ENCODE results near the gene MCU.
"Not testable (repeated sequence)": the region's sequence is repeated elsewhere in the genome, so short reads cannot be mapped to it uniquely, and the experiment has no call there.

The MCU gene, protein sequence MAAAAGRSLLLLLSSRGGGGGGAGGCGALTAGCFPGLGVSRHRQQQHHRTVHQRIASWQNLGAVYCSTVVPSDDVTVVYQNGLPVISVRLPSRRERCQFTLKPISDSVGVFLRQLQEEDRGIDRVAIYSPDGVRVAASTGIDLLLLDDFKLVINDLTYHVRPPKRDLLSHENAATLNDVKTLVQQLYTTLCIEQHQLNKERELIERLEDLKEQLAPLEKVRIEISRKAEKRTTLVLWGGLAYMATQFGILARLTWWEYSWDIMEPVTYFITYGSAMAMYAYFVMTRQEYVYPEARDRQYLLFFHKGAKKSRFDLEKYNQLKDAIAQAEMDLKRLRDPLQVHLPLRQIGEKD

DNA sequence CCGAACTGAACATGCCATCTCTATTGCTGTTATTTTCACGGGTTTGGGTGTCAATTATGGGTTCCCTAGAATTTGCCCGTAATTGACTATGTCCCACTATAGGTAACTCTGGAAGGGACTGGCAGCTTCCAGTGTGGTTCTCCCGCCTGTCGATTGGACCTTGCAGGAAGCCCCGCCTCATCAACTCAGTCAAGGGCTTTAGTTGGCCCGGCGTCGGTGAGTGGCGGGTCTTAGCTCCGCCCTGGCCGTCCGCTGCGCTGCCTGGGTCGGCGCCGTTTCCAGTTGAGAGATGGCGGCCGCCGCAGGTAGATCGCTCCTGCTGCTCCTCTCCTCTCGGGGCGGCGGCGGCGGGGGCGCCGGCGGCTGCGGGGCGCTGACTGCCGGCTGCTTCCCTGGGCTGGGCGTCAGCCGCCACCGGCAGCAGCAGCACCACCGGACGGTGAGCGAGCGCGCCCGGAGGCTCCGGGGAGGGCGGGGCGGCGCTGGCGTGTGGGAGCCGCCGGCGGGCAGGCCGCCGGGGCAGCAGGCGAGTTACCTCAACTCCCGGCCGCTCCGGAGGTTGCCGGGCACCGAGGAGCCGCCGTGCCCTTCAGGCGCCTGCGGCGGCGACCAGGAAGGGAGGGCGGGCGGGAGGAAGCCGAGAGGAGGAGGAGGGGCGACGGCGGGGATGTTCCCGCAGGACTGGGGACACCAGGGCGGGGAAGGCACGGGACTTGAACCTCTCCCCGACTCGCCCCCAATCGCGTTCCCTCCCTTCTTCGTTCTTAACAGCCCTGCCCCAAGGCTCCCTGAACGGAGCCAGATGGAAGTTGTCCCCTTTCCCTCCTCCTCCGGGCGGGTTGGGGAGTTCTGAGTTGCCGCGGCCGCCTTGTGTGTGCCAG lies at the start of gene MCU:
MCU (plus strand) TSS at position 281 of the 881 bp plus-strand sequence; CDS start at position 290, 9 bp downstream.
- DNase-seq (ENCODE audit: low spot score) = peak; percentile 92

DNA sequence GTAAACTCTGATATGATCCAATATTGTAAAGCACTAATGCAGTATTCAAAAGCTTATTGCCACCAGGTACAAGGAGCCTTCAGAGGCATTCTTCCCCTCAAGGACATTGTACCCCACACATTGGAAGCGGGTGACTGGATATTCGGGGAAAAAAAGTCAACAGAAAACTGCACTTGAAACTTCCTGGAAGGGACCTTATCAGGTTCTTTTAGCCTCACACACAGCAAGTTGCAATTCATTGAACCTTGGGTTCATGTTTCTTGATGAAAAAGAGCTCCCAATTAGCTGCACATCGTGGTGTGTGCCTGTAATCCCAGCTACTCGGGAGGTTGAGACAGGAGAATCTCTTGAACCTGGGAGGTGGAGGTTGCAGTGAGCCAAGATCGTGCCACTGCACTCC lies 49.6 kb upstream of the MCU start:
- no peak for DNase-seq (ENCODE audit: low spot score)

GRCh38 chr10:72645263-72645858 lies 46.6 kb upstream of the MCU start:
- DNase-seq (ENCODE audit: low spot score) = no peak

DNA sequence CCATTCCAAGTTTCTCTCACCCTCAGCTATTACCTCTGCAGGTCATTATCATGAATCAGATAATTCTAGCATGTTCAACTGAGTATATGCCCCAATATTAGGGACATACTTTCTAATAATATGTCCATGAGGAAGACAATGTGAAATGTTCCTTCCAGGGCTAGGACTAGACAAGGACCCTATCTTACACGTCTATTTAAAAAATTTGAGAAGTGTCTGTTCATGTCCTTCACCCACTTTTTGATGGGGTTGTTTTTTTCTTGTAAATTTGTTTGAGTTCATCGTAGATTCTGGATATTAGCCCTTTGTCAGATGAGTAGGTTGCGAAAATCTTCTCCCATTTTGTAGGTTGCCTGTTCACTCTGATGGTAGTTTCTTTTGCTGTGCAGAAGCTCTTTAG lies 45.0 kb upstream of the MCU start:
- DNase-seq (ENCODE audit: low spot score) = not testable (repeated sequence)

DNA sequence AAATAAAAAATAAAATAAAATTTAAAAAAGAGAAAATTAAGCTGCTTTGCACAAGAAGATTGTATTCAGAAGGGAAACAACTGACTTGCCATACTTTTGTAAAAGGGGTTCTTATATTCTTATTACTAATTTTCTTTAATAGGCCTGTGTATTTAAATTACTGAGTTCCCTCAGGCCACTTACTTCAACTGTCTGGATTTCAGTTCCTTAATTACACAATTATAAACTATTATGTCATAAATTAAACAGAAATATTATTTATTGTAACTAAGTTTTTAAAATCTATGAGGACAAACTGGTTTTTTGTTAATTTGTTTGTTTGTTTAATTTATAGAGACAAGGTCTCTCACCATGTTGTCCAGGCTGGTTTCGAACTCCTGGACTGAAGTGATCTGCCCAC lies 43.6 kb upstream of the MCU start:
- no peak for DNase-seq (ENCODE audit: low spot score)

GRCh38 chr10:72649291-72649690 lies 42.7 kb upstream of the MCU start:
- no peak for DNase-seq (ENCODE audit: low spot score)

DNA sequence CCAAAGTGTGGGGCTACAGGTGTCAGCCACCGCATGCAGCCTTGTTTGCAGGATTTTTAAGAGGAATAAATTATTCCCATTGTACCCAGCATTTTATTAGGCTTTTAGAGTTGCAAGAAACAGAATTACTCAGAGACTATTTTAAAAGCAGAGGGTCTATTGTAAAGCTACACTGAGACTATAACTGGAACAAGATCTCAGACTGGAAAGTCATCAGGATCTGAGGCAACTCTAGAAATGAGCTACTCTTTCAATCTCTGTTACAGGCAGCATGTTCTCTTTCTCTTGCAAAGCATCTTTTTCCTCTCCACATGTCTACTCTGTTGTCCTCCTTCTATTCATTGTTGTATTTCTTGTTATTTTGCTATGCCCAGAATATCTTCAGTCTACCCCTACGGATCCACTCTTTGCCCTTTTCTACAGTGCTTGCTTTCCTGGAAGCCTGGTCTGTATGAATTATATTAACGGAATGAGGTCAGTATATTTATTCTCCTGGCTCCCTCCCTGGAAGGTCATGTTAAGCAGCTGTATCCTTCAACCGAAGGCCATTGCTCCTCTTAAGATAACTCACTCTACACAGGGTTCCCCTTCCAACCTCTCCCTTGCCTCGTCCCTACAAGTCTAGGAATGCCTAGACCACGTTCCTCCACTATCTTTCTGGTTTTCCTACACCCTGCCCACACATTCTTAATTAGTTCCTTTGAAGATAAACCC lies 38.4 kb upstream of the MCU start:
- no peak for DNase-seq (ENCODE audit: low spot score)

DNA sequence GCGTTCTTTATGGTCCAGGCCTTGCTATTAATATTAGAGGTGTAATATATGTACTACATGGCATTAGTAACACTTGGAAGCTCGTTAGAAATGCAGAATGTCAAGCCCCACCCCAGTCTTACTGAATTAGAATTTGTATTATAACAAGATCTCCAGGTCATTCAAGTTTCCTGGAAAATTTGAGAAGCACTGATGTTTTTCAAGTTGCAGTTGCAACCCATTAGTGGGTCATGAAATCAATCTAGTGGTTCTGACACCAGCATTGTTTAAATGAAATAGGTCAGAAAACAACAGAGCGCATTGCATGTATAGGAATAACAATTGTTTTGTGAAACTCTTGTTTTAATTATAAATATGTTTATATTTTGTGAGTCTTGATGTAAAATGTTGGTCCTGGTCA lies 37.2 kb upstream of the MCU start:
- DNase-seq (ENCODE audit: low spot score) = no peak

DNA sequence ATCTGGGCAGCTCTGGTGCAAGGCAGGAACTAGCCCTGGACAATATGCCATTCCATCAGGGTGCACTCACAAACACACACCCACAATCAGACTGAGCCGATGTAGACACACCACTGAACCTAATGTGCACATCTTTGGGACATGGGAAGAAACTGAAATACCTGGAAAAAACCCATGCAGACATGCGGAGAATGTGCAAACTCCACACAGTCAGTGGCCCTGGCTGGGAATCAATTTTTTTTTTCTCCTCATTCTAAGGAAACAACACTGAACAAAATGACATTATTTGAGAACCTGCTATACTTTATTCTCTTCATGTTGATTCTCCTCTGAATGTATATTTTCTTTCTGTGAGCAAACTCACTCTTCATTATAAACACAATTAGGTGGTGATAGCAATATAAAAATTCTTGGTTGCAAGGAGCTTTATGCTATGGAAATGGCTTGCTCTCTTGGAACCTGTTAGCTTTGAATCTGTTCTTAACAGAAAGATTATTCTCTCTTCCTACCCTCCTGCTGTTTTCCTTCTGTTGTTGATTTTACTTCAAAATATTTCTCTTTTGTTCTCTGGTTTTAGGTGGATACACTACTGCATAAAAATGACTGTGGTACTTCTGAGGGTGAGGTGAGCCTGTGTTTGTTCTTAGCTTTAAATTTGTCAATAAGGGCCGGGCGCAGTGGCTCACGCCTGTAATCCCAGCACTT lies 33.1 kb upstream of the MCU start:
- no peak for DNase-seq (ENCODE audit: low spot score)

DNA sequence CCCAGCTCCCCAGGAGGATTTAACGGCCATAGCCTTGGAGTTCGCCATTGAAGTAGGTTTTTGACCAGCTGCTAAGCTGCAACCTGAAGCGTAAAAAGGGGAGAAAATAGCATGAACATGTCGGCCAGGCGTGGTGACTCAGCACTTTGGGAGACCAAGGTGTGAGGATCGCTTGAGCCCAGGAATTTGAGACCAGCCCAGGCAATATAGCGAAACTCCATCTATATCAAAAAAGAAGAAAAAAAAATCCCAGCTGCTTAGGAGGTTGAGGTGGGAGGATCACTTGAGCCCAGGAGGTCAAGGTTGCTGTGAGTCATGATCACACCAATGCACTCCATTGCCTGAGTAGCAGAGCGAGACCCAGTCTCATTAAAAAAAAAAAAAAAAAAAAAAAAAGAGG lies 32.2 kb upstream of the MCU start:
- no peak for DNase-seq (ENCODE audit: low spot score)

- DNase-seq (ENCODE audit: low spot score) = no peak
Observed at GRCh38 chr10:72660220-72660619, 31.7 kb upstream of the MCU start.

DNA sequence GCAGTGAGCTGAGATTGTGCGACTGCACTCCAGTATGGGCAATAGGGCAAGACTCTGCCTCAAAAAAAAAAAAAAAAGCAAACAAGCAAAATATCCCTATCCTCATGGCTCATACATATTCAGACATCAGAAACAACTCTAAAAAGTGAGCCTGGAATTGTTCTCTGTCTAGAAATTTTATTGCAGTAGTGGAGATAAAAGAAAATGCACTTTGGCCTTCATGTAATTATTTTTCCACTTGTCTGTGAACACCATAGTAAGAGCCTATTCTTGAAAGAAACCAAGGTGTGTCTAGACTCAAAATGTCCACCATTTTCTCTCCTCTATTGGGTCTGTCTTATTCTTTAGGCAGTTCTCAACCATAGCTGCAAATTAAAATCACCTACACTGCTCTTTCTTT lies 30.5 kb upstream of the MCU start:
- no peak for DNase-seq (ENCODE audit: low spot score)

- DNase-seq (ENCODE audit: low spot score) = no peak
Observed at GRCh38 chr10:72663971-72664370, 28.0 kb upstream of the MCU start.

DNA sequence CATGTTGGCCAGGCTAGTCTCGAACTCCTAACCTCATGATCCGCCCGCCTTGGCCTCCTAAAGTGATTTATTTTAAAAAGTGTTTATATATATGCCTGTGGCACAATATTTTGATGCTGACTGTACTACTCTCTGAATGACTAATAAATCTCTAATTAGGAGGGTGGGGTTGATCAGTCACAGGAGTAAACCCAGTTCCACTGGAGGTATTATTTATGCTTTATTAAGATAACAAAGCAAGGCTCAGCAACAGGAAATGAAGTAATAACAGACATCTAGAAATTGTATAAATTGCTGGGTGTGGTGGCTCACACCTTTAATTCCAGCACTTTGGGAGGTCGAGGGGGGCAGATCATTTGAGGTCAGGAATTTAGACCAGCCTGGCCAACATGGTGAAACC lies 26.0 kb upstream of the MCU start:
- DNase-seq (ENCODE audit: low spot score) = no peak

GRCh38 chr10:72667207-72667864 lies 24.6 kb upstream of the MCU start:
- no peak for DNase-seq (ENCODE audit: low spot score)

DNA sequence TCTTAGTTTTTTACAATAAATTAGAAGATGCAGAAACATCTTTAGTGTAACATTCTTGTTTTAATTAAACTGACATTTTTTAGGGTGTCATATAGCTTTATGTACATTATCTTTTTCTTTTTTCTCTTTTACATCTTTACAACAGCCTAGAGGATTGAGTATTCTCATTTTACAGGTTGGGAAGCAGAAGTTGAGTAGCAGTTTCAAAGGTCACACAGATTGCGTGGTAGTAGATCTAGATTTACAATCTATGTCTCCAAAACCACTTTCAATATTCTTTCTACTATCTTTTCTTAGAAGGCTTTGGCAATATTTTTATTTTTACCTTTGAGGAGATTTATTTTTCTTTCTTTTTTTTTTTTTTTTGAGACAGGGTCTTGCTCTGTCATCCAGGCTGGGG lies 18.7 kb upstream of the MCU start:
- no peak for DNase-seq (ENCODE audit: low spot score)

- not testable (repeated sequence) for DNase-seq (ENCODE audit: low spot score)
Observed at GRCh38 chr10:72674174-72674573, 17.8 kb upstream of the MCU start.

GRCh38 chr10:72679838-72680241 lies 12.1 kb upstream of the MCU start:
- no peak for DNase-seq (ENCODE audit: low spot score)

DNA sequence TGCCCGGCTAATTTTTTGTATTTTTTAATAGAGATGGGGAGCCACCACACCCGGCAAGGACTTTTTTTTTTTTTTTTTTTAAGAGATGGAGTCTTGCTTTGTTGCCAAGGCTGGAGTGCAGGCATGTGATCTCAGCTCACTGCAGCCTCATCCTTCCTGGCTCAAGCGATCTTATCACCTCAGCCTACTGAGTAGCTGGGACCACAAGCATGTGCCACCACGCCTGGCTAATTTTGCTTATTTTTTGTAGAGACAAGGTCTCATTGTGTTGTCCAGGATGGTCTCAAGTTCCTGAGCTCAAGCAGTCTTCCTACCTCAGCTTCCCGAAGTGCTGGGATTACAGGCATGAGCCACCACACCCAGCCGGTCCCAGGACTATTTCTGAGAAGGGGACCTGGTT lies 9.3 kb upstream of the MCU start:
- no peak for DNase-seq (ENCODE audit: low spot score)

DNA sequence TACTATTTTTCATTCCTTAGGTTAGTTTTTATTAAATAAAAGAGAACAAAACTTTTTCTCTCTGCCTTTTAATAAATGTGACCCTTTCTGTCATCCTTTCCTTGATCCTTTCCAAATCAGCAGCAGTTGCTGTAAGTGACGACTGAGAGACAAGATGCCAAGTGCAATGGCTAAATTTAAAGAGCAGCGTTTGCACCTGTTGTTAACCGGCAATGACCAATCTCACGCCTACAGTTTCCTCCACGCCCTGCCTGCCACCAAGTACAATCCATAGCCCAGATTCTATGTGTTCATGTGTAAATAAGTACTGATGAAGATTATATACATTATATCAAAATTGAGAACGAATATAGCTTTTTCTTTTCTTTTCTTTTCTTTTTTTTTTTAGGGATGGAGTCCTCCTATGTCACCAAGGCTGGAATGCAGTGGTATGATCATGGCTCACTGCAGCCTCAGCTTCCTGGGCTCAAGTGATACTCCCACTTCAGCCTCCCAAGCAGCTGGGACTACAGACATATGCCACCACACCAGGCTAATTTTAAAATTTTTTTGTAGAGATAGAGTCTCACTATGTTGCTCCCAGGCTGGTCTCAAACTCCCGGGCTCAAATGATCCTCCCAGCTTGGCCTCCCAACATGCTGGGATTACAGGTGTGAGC lies 6.5 kb upstream of the MCU start:
- no peak for DNase-seq (ENCODE audit: low spot score)

DNA sequence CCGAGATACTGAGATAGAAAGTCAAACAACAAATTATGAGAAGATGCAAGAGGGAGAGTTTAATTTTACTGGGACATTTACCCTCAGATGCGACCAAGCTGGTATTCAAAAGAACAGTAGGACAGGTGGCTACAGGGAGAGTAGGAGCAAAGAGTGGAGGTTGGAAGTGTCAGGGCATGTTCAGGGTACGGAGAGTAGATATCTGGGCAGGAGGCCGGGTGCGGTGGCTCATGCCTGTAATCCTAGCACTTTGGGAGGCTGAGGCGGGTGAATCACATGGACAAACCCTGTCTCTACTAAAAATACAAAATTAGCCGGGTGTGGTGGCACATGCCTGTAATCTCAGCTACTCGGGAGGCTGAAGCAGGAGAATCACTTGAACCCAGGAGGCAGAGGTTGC lies 5.5 kb upstream of the MCU start:
- DNase-seq (ENCODE audit: low spot score) = not testable (repeated sequence)

All from CD4-positive, alpha-beta T cell treated with Interleukin-6 at 100 ng/mL for 8 hours (primary cell).